Fibroblast of the conjunctiva (primary cell): ENCODE data around the gene KATNBL1.
"Not testable (repeated sequence)": the region's sequence is repeated elsewhere in the genome, so short reads cannot be mapped to it uniquely, and the experiment has no call there.

Source experiments
- DNase-seq: peaks from one replicate; pipeline ENCODE4 v3.0.0-alpha.2; 2010; ENCODE audit warnings: low read depth

Gene KATNBL1

DNA sequence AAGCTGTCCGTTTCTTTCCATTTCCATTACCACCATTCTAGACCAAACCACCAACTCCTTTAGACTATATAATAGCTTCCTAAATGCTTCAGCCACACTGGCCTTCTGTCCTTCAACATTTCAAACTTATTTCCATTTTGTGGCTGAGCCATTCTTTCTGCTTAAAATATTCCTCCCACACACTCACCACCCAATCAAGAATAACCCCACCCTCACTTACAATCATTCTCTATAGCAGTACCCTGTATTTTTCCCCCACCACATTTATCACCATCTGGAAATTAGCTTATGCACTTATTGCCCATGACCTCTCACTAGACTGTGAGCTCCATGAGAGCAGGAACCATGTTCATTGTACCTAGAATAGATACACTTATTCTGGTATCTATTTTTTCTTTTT, 6.6 kb downstream of the KATNBL1 start:
- DNase-seq: no peak

DNA sequence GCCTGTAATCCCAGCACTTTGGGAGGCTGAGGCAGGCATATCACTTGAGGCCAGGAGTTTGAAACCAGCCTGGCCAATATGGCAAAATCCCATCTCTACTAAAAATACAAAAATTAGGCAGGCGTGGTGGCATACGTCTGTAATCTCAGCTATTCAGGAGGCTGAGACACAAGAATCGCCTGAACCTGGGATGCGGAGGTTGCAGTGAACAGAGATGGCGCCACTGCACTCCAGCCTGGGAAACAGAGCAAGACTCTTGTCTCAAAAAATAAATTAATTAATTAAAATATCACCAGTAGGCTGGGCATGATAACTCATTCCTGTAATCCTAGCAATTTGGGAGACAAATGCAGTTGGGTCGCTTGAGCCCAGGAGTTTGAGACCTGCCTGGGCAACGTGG, 16.6 kb downstream of the KATNBL1 start:
- DNase-seq: not testable (repeated sequence)

DNA sequence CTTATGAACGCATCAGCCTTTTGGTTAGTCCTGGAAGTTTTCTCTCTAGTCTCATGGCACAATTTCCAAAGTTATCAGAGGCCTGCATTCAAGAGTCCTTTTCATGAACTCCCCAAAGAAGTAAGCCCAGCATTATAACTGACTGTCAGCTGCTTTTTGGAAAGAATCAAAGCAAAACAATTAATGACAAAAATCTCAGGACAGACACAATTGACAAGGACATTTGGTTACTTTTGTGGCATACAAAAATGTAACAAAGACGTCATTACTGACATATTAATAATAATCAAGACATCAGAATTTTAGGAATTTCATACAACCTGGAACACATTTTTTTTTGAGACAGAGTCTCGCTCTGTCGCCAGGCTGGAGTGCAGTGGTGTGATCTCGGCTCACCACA, 21.2 kb downstream of the KATNBL1 start:
- DNase-seq: no peak

DNA sequence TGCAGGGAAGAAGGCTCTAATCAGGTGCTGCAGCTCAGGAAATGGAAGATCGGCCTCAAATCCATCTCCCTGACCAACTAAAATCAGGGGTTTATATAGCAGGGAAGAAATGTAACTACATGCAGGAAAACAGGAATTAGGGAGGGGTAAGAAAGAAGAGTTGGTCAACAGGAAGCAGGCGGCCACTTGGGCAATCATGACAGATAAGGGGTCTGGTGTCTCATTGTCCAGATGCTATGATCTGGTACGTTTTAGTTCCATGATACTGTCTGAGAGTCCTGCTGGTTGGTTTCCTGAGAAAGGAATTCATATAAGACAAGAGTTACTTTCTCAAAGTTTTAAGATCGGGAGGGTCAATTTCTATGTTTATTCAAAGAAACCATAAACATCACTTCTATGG, 24.2 kb downstream of the KATNBL1 start:
- no peak for DNase-seq

DNA sequence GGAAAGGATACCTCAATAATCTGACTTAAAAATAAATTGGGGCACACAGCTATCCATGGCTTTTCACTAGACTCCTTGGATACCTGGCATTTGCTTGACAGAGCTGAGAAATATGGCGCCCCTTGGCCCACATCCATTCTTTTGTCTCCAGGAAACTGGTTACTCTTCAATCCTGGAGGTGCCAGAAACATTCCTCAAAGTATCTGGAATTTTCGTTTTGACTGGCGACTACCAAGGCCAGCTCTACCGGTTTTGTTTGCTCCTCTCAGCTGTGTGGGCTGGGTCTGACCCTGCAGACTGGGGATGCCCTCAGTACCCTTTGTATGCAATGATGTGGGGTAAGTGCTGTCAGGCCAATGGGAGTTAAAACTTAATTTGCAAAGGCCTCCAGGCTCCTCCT, 27.0 kb downstream of the KATNBL1 start:
- DNase-seq: no peak

DNA sequence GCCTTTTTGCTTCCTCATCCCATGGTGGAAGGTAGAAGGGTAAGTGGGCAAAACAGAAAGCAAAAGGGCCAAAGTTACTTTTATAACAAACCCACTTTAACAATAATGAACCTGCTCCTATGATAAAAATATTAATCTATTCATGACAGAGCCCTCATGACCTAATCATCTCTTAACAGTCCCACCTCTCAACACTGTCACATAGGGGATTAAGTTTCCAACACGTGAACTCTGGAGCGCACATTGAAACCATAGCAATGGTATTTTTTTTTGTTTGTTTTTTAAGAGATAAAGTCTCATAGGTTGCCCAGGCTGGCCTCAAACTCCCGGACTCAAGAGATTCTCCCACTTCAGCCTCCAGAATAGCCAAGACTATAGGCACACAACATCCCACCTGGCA, 30.7 kb downstream of the KATNBL1 start:
- no peak for DNase-seq

DNA sequence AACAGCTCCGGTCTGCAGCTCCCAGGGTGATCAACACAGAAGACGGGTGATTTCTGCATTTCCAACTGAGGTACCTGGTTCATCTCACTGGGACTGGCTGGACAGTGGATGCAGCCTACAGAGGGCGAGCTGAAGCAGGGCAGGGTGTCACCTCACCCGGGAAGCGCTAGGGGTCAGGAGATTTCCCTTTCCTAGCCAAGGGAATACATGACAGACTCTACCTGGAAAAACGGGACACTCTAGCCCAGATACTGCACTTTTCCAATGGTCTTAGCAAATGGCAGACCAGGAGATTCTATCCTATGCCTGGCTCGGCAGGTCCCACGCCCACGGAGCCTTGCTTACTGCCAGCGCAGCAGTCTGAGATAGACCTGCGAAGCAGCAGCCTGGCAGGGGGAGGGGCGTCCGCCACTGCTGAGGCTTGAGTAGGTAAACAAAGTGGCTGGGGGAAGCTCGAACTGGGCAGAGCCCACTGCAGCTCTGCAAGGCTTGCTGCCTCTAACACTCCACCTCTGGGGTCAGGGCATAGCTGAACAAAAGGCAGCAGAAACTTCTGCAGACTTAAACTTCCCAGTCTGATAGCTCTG, 43.8 kb downstream of the KATNBL1 start:
- not testable (repeated sequence) for DNase-seq

DNA sequence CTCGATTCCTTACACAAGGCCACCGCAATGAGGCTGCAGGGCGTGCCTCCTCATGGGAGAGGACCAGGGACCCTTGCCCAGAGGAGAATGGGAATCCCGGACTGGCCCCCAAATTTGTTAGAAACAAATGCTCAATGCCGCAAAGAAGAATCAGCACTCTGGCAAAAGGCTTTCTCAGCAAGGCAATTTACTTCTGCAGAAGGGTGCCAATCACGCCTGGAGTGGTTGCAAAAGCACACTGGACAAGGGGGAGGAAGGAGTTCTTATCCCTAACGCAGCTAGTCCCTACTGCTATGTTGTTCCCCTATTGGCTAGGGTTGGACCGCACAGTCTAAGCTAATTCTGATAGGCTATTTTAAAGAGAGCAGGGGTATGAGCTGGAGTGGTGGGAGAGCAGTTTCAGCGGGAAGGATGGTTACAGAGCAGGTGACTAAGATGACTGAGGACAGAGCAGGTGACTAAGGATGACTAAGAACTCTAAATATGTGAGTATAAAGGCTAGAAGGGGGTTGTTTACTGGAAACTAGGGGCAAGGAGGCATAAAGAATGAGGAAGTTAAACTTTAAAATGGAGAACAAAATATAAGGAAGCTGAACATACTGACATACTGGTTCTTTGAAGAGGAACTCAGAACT, 48.5 kb downstream of the KATNBL1 start:
- no peak for DNase-seq

DNA sequence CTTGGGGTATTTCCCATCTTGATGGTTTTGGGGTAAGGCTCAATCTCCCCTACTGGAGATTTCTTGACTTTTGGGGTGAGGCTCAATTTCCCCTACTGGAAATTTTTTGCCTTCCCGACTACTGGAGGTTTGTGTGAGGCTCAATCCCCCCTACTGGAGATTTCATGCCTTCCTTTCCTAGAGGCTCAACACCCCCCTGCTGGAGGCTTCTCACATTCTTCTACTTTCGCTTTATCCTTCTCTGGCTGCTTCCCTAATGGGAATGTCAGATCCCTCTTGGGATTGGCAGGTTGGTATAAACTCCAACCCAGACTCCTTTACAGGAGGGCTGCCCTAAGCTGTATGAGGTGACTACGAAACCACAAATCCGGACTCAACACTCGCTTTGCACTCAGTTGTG, 49.2 kb downstream of the KATNBL1 start:
- no peak for DNase-seq

DNA sequence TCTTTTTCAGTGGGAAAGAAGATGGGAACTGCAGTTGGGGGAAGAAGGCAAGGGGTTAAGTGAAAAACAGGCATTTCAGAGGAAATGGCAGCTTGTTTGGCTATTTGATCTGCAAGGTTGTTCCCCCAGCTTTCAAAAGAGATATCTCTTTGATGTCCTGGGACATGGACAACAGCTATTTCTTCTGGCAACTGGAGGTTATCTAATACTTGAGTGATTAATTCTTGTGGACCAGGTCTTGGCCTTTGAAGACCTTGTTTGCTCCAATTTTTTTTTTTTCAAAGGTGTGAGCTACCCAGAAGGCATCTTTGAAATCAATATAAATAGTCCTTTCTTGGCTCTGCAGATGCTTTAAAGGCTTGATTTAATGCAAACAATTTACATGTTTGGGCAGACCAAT, 51.5 kb downstream of the KATNBL1 start:
- no peak for DNase-seq

DNA sequence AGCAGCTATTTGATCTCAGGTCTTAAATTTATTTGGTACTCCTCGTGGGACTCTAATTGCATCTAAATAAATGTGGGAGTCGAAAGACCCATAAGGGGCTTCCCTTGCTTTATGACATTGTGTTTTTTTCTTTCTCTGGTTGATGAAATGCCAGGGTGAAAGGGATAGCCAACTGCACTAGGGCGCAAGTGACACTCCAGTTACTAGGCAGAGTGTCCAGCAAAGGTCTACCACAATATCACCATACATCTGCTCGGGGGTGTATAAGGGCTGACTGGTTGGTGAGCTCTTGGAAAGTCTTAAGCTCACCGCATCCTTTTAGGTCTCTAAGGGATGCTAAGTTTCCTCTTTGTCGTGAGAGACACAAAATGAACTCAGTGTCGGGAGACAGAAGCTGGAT, 54.0 kb downstream of the KATNBL1 start:
- no peak for DNase-seq

DNA sequence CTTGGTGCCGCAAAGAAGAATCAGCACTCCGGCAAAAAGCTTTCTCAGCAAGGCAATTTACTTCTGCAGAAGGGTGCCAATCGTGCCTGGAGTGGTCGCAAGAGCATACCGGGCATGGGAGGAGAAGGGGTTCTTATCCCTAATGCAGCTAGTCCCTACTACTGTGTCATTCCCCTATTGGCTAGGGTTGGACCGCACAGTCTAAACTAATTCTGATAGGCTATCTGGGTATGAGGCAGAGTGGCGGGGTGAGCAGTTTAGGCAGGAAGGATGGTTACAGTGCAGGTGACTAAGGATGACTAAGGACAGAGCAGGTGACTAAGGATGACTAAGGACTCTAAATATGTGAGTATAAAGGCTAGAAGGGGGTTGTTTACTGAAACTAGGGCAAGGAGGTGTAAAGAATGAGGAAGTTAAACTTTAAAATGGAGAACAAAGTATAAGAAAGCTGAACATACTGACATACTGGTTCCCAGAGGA, 55.1 kb downstream of the KATNBL1 start:
- DNase-seq: no peak

DNA sequence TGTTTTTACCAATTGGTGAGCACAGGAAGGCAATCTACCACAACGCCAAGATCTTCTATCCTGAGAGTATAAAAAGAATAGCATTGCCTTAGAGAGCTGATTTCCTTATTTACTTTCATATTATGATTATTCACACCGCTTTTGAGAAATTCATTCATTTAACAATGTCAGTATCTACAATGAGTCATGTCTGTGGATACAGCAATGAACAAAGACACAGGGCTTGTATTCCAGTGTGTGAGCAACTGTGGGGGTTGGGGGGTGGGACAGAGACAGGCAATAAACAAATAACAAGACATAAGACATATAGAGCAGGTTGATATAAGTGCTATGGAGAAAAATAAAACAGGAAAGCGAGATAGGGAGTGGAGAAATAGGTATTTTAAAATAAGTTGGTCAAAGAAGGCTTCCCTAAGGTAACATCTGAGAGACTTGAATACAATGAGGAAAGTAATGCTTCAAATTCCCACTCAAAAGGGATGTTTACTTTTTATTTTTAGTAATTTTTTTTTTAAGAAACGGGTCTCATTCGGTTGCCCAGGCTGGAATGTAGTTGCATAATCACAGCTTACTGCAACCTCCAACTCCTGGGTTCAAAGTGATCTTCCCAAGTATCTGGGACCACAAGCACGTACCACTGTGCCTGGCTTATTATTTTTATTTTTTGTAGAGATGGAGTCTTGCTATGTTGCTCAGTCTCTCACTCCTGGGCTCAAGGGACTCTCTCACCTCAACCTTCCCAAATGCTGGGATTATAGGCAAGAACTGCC, 62.3 kb downstream of the KATNBL1 start:
- no peak for DNase-seq

DNA sequence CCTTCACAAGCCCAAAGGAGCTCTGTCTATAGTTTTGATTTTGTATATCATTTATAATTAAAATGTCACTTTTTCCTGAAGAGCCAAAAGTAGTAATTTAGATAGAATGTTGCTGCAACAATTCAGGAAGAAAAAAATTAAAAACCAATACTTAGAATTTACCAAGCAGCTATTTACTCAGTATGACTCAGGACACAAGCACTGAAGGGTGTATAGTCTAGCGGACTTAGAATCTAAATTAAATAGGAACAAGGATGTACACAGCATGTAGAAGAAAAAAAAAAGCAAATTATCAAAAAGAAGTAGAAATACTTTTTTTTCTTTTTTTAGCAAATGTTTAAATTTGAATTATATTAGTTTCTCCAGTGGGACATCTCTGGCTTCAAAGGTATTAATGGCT, 76.4 kb downstream of the KATNBL1 start:
- DNase-seq: no peak

DNA sequence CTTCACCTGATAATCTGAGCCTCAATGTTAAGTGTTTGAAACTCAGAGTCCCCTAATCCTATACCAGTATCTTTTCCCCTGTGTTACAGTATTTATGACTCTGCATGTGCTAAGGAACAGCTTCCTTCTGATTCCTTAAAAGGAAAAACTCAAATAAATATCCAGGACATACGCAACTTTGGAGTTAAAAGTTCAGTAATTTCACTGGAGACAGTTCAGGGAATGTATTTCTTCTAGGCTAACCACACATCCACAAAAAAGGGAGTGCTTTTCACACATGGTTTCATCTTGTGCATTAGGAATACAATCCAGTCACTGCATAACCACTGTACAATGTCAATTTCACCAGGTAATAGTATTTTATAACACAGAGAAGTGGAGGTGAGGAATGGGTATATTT, 77.0 kb downstream of the KATNBL1 start:
- DNase-seq: no peak

DNA sequence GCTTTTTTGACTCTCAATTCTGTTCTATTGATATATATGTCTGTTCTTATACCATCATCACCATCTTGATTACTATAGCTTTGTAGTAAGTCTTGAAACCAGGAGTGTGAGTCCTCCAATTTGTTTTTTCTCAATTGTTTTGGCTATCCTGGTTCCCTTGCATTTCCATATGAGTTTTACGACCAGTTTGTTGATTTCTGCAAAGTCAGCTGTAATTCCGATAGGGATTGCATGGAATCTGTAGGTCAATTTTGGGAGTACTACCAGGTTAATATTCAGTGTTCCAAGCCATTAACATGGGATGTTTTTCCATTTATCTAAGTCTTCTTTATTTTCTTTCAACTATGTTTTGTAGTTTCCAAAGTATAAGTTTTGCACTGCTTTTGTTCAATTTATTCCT, 81.0 kb downstream of the KATNBL1 start:
- DNase-seq: no peak

DNA sequence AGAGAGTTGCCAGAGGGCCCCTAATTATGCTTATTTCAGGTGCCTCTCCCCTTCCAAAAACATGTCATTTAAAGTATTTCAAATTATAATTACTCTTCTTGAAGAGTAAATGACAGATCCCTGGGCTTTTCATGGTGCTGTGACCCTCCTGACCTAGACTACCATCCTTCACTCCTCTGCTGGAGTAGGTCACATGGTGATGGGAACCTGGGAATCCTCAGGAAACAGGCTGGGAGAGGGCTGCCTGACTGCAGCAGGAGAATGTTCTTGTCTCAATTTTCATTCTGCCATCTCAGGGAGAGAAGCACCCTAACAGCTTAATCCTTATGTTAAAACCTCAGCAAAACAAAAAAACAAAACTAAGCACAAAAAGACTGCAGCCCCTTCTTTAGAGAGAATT, 83.4 kb downstream of the KATNBL1 start:
- no peak for DNase-seq

DNA sequence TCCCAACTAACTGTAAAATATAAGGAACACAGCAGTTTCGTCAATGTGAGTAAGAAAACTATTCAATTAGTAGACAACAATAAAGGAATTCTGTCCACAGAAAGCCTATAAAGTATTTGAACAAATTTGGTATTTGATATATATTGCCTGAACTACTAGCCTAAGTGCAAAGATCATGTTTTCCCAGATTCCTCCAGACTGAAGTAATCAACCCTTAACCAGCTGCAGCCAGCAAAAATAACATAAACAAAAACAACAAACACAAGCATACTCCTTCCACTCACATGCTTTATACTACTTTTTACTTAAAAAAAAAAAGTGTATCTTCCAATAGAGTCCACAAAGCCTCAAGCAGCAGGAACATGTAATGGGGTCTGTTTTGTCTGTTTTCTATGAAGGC, 84.0 kb downstream of the KATNBL1 start:
- no peak for DNase-seq

DNA sequence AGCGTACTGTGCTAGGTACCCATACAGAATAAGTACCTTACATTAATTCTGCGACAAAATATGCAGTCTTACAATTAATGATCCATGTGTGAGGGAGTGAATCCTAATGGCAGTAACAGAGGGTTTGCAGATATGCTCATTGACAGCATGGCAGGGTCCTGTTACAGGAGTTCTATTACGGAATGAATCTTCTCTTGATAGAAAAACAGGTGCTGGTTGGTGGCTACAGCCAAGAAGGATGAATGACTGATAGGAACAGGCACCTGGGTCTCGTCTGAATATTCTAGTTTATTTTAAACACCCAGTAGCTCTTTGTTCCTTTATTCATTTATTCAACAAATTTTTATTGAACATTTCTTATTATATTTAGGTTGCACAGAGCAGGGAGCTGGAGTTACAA, 85.2 kb downstream of the KATNBL1 start:
- DNase-seq: no peak

DNA sequence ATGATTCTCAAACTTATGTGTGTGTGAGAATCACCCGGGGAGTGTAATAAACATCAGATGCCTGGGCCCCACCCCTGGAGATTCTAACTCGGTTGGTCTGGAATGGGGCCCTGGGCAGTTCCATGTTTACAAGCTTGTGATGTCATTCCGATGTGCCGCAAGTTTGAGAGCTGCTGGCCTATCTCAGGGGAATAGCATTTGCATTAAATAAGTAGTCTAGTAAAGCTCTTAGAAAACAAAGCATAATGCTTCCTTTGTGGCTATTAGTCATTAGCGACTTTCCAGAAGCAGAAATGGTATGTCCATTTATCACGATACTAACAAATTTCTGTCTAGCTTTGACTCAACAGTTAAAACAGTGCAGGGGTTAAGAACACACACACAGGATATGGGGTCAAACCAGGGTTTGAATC, 87.1 kb downstream of the KATNBL1 start:
- DNase-seq: peak; percentile 21

DNA sequence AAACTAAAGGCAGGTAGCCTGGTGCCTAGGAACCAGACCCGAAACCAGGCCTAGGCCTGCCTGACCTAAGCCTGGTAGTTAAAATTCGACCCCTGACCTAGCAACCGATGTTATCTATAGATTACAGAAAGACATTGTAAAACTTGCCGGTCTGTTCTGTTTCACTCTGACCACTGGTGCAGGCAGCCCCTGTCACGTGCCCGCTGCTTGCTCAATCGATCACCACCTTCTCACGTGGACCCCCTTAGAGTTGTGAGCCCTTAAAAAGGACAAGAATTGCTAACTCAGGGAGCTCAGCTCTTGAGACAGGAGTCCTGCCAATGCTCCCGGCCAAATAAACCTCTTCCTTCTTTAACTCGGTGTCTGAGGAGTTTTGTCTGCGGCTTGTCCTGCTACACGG, 88.1 kb downstream of the KATNBL1 start:
- DNase-seq: not testable (repeated sequence)

DNA sequence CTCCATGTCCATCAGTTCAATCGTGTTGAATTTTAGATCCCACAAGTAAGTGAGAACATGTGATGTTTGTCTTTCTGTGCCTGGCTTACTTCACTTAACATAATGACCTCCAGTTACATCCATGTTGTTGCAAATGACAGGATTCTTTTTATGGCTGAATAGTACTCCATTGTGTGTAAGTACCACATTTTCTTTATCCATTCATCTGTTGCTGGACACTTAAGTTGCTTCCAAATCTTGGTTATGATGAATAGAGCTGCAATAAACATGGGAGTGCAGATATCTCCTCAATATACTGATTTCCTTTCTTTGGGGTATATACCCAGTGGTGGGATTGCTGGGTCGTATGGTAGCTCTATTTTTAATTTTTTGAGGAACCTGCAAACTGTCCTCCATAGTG, 89.5 kb downstream of the KATNBL1 start:
- not testable (repeated sequence) for DNase-seq

DNA sequence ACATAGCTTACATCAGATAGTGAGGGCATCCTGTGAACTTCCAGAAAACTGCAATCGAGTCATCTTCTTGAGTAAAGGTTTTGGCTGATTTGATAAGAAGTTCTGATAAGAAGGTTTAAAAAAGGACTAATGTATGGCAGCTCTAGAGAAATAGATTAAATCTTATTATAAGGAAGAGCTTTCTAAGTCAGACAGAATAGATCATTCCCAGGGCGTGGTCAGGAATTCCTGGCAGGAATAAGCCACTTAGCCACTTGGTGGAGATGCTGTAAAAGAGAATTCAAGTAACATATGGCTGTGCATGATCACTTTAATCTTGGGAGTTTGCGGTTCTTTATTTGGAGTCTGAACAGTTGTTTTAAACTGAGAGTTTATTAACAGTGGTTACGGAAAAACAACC, 90.6 kb downstream of the KATNBL1 start:
- no peak for DNase-seq
